ENCODE results near the gene SKIDA1.

Gene SKIDA1

GRCh38 chr10:21511946-21512572 is 13.4 kb downstream of the SKIDA1 start:
- no peak for TF ChIP-seq CTCF (IDR thresholded peaks at IDR 0.05; ENCODE audit: insufficient read depth, low read length, missing control alignments)
- POLR2A ChIA-PET = no interaction called here

DNA sequence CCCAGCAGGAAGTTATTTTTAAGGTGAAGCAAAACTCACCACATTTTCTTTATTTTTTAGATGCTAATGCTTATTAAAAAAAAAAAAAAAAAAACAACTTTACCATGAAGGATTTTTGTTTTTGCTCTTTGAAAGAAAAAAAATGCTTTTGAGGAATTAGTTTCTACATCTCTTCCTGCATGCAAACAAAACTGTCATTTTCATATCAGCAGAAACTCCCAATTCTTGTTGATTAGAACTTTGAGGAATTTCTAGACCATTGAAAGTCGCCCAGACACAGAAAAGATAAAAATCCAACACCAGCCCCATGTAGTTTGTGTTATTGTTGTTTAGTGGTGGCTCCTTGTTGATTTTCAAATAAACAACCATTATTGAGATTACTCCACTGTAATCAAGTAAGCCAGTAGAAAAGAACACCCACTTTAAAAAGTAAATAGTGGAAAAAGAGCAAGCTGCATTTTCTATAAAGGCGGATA is 14.3 kb downstream of the SKIDA1 start:
- H3K4me3 ChIP-seq (ENCODE audit: low read depth, low read length) = no peak overlapping the region
- DNase-seq (ENCODE audit: low read depth, low spot score) = no peak
- ChIA-PET CTCF (interaction anchor here (7.4 kb wide), 1 partner anchor 15 kb away, joined by 51 read pairs; no protein-coding TSS in a partner anchor), POLR2A (no interaction called here)
- TF ChIP-seq CTCF (IDR thresholded peaks at IDR 0.05; ENCODE audit: insufficient read depth, low read length, missing control alignments) = no peak

More at GRCh38 chr10:21511946-21512572, 13.4 kb downstream of the SKIDA1 start:
- no peak overlapping the region for H3K4me3 ChIP-seq (ENCODE audit: low read depth, low read length)
- no peak for DNase-seq (ENCODE audit: low read depth, low spot score)
- CTCF ChIA-PET = interaction anchor here (7.4 kb wide), 1 partner anchor 16 kb away, joined by 51 read pairs; no protein-coding TSS in a partner anchor

- DNase-seq (ENCODE audit: low read depth, low spot score) = no peak
- ChIA-PET CTCF (interaction anchor here (1.7 to 7.4 kb wide), 2 partner anchors 8 to 14 kb away, joined by 5 to 51 read pairs; no protein-coding TSS in a partner anchor), POLR2A (interaction anchor here (1.3 kb wide), 1 partner anchor 14 kb away, joined by 6 read pairs; no protein-coding TSS in a partner anchor)
- H3K4me3 ChIP-seq (ENCODE audit: low read depth, low read length) = peak overlapping the region; percentile 25
- TF ChIP-seq CTCF (IDR thresholded peaks at IDR 0.05; ENCODE audit: insufficient read depth, low read length, missing control alignments) = no peak
Measured at GRCh38 chr10:21510241-21511094, 15.0 kb downstream of the SKIDA1 start.

- no peak for TF ChIP-seq CTCF (IDR thresholded peaks at IDR 0.05; ENCODE audit: insufficient read depth, low read length, missing control alignments)
- peak overlapping the region; percentile 25 for H3K4me3 ChIP-seq (ENCODE audit: low read depth, low read length)
- DNase-seq (ENCODE audit: low read depth, low spot score) = no peak
- ChIA-PET POLR2A (interaction anchor here (0.9 to 1.3 kb wide), 2 partner anchors 13 to 16 kb away, joined by 4 to 6 read pairs; partner anchors contain the start of gene SKIDA1), CTCF (interaction anchor here (1.7 to 7.4 kb wide), 3 partner anchors 9 to 231 kb away, joined by 5 to 51 read pairs (median 8); no protein-coding TSS in a partner anchor)
Measured at GRCh38 chr10:21509341-21510240, 15.9 kb downstream of the SKIDA1 start.

DNA sequence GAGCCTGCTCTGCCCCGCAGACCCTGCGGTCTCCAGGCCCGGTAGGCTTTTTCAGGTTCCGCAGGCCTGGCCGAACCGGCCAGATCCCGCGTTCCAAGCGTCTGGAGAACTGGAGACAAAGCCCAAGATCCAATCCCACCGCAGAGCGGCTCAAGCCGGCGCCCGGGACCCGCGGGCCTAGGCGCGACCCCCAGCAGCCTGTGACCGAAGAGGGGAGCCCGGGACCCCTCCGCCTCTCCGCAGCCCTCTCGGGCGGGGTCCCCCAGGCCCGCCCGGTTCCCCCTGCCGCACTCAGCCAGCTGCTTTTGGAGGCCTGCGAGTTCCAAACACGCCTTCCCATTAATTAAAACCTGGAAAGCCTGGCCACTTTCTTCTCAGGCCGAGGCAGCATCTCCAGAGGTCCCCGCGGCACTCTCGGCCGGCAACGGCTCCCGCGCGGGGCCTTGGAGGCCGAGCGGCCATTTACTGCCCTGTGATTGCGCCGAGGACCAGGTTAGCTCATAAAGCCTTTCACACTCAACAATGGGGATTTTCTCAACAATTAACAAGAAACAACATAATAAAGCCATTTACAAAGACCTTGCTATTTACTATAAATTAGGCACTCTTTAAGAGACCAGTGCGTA is 16.7 kb downstream of the SKIDA1 start:
- no peak overlapping the region for H3K4me3 ChIP-seq (ENCODE audit: low read depth, low read length)
- CTCF ChIA-PET = interaction anchor here (1.7 to 7.4 kb wide), 3 partner anchors 9 to 230 kb away, joined by 5 to 51 read pairs (median 8); no protein-coding TSS in a partner anchor
- DNase-seq (ENCODE audit: low read depth, low spot score) = no peak
- TF ChIP-seq CTCF (IDR thresholded peaks at IDR 0.05; ENCODE audit: insufficient read depth, low read length, missing control alignments) = no peak
- POLR2A ChIA-PET = interaction anchor here (0.9 to 1.3 kb wide), 2 partner anchors 12 to 17 kb away, joined by 4 to 6 read pairs; partner anchors contain the start of gene SKIDA1
